Measurements from ENCODE around the gene PHACTR3. TPM values are rescaled to one million over a fixed set of nuclear protein-coding genes. Genes with fewer than 3 reads are reported as not detected.

PHACTR3 gene
- total RNA-seq, 1 experiment from 2014 or later = not detected

DNA sequence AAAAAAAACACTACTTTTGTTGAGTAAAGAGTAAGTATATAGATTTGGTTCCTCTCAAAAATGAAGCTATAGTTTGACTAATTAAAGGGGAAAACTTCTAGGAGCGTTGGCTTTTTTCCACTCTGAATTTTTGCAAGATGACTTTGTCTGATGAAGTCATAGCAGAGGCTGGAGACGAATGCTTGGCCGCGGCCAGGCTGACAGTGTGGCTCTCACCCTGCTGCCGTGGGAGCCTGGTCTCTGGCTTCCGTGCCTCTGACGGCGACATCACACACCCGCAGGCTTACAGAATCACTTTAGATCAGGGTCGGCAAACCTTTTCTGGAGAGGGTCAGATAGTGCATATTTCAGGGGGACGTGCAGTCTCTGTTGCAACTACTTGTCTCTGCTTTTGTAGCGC lies 145.0 kb downstream of the PHACTR3 start:
- Mint-ChIP-seq H3K9me3 (peaks cover 0 to 82% of the 10 kb centered on the region in 2 experiments; a peak in 2 of 5 replicates), H3K4me1 (peaks cover 0 to 3% of the 10 kb centered on the region in 2 experiments; a peak in 1 of 4 replicates), H3K27me3 (ENCODE audit: low read depth) (peaks cover 65% of the 10 kb centered on the region), H3K36me3 (ENCODE audit: insufficient read depth in 1 of 3, low read depth in 3 of 3) (no peaks in the 10 kb centered on the region; a peak in 1 of 7 replicates), H3K4me3 (no peak overlapping the region), H3K27ac (no peak overlapping the region)
- Histone ChIP-seq H2BK15ac (ENCODE audit: low read depth, low read length) (no peak overlapping the region), H2BK120ac (ENCODE audit: low read depth, low read length, poor library complexity, severe bottlenecking) (no peak overlapping the region), H3K27ac (ENCODE audit: insufficient read length, low read depth, low read length) (no peak overlapping the region), H2BK20ac (ENCODE audit: low read depth, low read length, poor library complexity, severe bottlenecking) (no peak overlapping the region), H4K5ac (ENCODE audit: insufficient read length, low read depth, low read length) (no peak overlapping the region), H3K4ac (ENCODE audit: low read depth, low read length) (no peak overlapping the region), H3K56ac (ENCODE audit: insufficient read length, low read depth, low read length) (no peak overlapping the region), H3K9me3 (ENCODE audit: control insufficient read depth, low read depth, low read length) (no peaks in the 10 kb centered on the region), H3T11ph (ENCODE audit: low read length) (no peak overlapping the region), H2BK5ac (ENCODE audit: insufficient read length, low read length) (no peak overlapping the region), H3K27me3 (ENCODE audit: insufficient read depth, low read length) (peaks cover 12% of the 10 kb centered on the region; the same call in 1 of the 2 replicates), H3K23ac (ENCODE audit: insufficient read length, low read depth, low read length) (no peak overlapping the region), H2BK12ac (ENCODE audit: insufficient read length, low read depth, low read length) (no peak overlapping the region), H2AFZ (ENCODE audit: low read length) (no peak overlapping the region), H3K4me2 (ENCODE audit: insufficient read depth, insufficient read length, low read length) (no peak overlapping the region), H3K79me2 (ENCODE audit: insufficient read depth, low read length) (no peaks in the 10 kb centered on the region), H3K4me1 (ENCODE audit: insufficient read depth, low read length) (no peaks in the 10 kb centered on the region), H3K23me2 (ENCODE audit: insufficient read length, low read depth, low read length, poor library complexity, severe bottlenecking) (no peaks in the 10 kb centered on the region), H4K91ac (ENCODE audit: insufficient read length, low read depth, low read length) (no peak overlapping the region), H4K20me1 (ENCODE audit: control insufficient read depth, insufficient read depth, insufficient read length) (peaks cover 3% of the 10 kb centered on the region), H3K14ac (ENCODE audit: insufficient read depth, low read length) (no peak overlapping the region), H3K18ac (ENCODE audit: insufficient read length, low read depth, low read length) (no peak overlapping the region), H4K8ac (replicated peaks; ENCODE audit: insufficient read length, low read depth, low read length) (no peak overlapping the region), H2AK5ac (ENCODE audit: insufficient read length, low read length) (no peak overlapping the region), H3K9ac (ENCODE audit: extremely low read depth, insufficient read length, low read length) (no peak overlapping the region), H3K79me1 (ENCODE audit: insufficient read depth, low read depth, low read length, poor library complexity, severe bottlenecking) (no peaks in the 10 kb centered on the region)
- TF ChIP-seq, protein P1, sequence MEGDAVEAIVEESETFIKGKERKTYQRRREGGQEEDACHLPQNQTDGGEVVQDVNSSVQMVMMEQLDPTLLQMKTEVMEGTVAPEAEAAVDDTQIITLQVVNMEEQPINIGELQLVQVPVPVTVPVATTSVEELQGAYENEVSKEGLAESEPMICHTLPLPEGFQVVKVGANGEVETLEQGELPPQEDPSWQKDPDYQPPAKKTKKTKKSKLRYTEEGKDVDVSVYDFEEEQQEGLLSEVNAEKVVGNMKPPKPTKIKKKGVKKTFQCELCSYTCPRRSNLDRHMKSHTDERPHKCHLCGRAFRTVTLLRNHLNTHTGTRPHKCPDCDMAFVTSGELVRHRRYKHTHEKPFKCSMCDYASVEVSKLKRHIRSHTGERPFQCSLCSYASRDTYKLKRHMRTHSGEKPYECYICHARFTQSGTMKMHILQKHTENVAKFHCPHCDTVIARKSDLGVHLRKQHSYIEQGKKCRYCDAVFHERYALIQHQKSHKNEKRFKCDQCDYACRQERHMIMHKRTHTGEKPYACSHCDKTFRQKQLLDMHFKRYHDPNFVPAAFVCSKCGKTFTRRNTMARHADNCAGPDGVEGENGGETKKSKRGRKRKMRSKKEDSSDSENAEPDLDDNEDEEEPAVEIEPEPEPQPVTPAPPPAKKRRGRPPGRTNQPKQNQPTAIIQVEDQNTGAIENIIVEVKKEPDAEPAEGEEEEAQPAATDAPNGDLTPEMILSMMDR (conservative IDR thresholded peaks at IDR 0.05) = no peak
- no peak for DNase-seq
- no CpG with 5 or more reads among the region's 12 CpGs for WGBS (ENCODE audit: extremely low coverage, insufficient read length, low lambda C conversion rate)

Data from H9 (cell line).